Pancreas (tissue), 10 donors: ENCODE measurements around the gene SCN9A. TPM values are rescaled to one million over a fixed set of nuclear protein-coding genes. Genes with fewer than 3 reads are reported as not detected.
A peak's percentile ranks its signal among the peaks of the same experiment; 100 is the strongest.

Source experiments
- ATAC-seq, 4 donors: fragments of 200-7000 bp; cut with Tn5 transposase; one replicate each; pipeline versions ENCODE4 v1.8.0 to v1.9.1; 2020; ENCODE audit warnings: mild to moderate bottlenecking in 4 of 4, moderate library complexity in 4 of 4
- DNase-seq, 6 donors: peaks; one replicate each; pipeline ENCODE4 v3.0.0-alpha.2; 2020
- FAIRE-seq: peaks from 2 replicates; lab custom pipeline; 2012; peaks lifted over from hg19 to GRCh38; lab: Jason Lieb, UNC
- H3K27ac ChIP-seq, 4 donors: fragments of 200-600 bp; sonication (generic); 1 replicate in 3 of 4; 2 replicates in 1 of 4; pipeline versions ENCODE4 v1.5.0 to v1.8.0; 2020
- H3K27me3 ChIP-seq, 4 donors: fragments of 200-600 bp; one replicate each; pipeline ENCODE4 v1.8.0; 2021
- H3K36me3 ChIP-seq, 3 donors: fragments of 200-600 bp; sonication (generic) in 1 of 3; one replicate each; pipeline versions ENCODE4 v1.5.0 to v1.8.0; 2020 to 2021
- H3K4me1 ChIP-seq, 3 donors: fragments of 200-600 bp; one replicate each; pipeline ENCODE4 v1.8.0; 2021
- H3K4me3 ChIP-seq, 4 donors: fragments of 200-600 bp; sonication (generic) in 2 of 4; one replicate each; pipeline versions ENCODE4 v1.5.0 to v1.8.0; 2020 to 2021
- H3K9me3 ChIP-seq, 4 donors: fragments of 200-600 bp; one replicate each; pipeline ENCODE4 v1.8.0; 2021
- WGBS, 2 donors: extraction: QIAGEN DNeasy Blood & Tissue Kit; methylation state at CpG; one replicate each; pipeline ENCODE4 v1.1.7; 2013; 5-methylcytosine and 5-hydroxymethylcytosine counted together
- intact Hi-C, 3 donors: fragments of 100-400 bp; cut with DNase I; formaldehyde crosslinking; loops; one replicate each; pipeline versions ENCODE4 v1.11.1 to v1.14.2; 2022
- polyA plus RNA-seq, 2 donors: library from polyadenylated mRNA; stranded (reverse); fragments of 200-250 nt; gene quantifications; one replicate each; pipeline ENCODE4 v1.2.3, GENCODE V29; 2013
- total RNA-seq, 6 donors: library from RNA; stranded (reverse); fragmentation: NEBNext Ultra II Directional in 4 of 6; extraction: Animal tissue kit (Norgen Biotek cat#: 25700) in 4 of 6; gene quantifications; one replicate each; pipeline versions ENCODE4 v1.2.1 to v1.2.4, GENCODE V29; 2021 to 2023
- TF ChIP-seq, protein P1 (sequence below), 4 donors: fragments of 200-600 bp; sonication (generic) in 3 of 4; IDR thresholded peaks; one replicate each; pipeline versions ENCODE4 v1.5.0 to v1.8.0; 2021; ENCODE audit warnings: antibody characterized with exemption in 4 of 4
- donor health status: healthy with polysubstance abuse.
- donor health status: DM: no; HTN: no; CAD: no; lungs with moderate emphysema.
- donor health status: DM: no; HTN: no; CAD: no.
- donor health status: control.
- donor health status: control.
- donor health status: Bipolar disorder and iron deficiency.
- donor health status: DM: yes; HTN: yes; CAD: no.
- donor health status: DM: no; HTN: no; CAD: no.
- donor health status: DM: no; HTN: no; CAD: no.
- donor health status: DM: yes; HTN: yes; CAD: no.

Gene SCN9A
- total and polyA plus RNA-seq, 8 donors = 1.6 to 20.5 (median 3.1) TPM

GRCh38 chr2:166256896-166257295 lies 118.8 kb downstream of the SCN9A start:
- no peaks in the 10 kb centered on the region for H3K36me3 ChIP-seq
- TF ChIP-seq, protein P1, sequence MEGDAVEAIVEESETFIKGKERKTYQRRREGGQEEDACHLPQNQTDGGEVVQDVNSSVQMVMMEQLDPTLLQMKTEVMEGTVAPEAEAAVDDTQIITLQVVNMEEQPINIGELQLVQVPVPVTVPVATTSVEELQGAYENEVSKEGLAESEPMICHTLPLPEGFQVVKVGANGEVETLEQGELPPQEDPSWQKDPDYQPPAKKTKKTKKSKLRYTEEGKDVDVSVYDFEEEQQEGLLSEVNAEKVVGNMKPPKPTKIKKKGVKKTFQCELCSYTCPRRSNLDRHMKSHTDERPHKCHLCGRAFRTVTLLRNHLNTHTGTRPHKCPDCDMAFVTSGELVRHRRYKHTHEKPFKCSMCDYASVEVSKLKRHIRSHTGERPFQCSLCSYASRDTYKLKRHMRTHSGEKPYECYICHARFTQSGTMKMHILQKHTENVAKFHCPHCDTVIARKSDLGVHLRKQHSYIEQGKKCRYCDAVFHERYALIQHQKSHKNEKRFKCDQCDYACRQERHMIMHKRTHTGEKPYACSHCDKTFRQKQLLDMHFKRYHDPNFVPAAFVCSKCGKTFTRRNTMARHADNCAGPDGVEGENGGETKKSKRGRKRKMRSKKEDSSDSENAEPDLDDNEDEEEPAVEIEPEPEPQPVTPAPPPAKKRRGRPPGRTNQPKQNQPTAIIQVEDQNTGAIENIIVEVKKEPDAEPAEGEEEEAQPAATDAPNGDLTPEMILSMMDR (IDR thresholded peaks at IDR 0.05) = no peak
- WGBS, 2 donors = 69 to 87% methylated on average over 1 of the region's 1 CpG
- no peak overlapping the region for H3K4me3 ChIP-seq
- no peak for FAIRE-seq
- no peaks in the 10 kb centered on the region for H3K9me3 ChIP-seq
- H3K27ac ChIP-seq = no peak overlapping the region
- H3K27me3 ChIP-seq = no peaks in the 10 kb centered on the region
- intact Hi-C loops = no loop called here
- ATAC-seq = no peak
- DNase-seq = no peak
- H3K4me1 ChIP-seq = no peaks in the 10 kb centered on the region

- H3K4me1 ChIP-seq = no peaks in the 10 kb centered on the region
- no peaks in the 10 kb centered on the region for H3K36me3 ChIP-seq
- intact Hi-C loops = no loop called here
- no peak overlapping the region for H3K27ac ChIP-seq
- DNase-seq (no peak), FAIRE-seq (no peak), ATAC-seq (no peak)
- WGBS, 2 donors = 43 to 64% methylated on average over 1 of the region's 1 CpG
- H3K4me3 ChIP-seq = no peak overlapping the region
- no peaks in the 10 kb centered on the region for H3K9me3 ChIP-seq
- TF ChIP-seq, protein P1 (IDR thresholded peaks at IDR 0.05) = no peak
- H3K27me3 ChIP-seq = no peaks in the 10 kb centered on the region
Measured at GRCh38 chr2:166249318-166249717, 126.4 kb downstream of the SCN9A start.

DNA sequence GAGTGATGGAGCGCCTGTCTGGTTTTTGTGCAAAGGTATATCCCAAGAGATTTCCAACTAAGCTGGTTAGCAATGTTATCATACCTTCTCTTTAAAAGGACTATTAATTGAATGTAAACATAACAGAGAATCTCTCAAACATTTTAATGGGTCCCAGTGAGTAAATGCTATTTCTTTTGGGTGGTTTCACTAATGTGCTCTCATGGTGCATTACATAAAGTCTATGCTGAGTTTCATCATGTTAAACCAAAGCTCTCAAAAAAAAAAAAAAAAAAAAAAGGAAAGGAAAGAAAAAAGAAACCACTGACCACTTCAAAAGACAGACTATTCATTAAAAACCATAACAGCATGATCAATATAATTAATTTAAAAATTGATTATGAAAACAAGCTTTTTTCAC lies 128.8 kb downstream of the SCN9A start:
- WGBS, 2 donors = 97 to 98% methylated on average over 1 of the region's 1 CpG

DNA sequence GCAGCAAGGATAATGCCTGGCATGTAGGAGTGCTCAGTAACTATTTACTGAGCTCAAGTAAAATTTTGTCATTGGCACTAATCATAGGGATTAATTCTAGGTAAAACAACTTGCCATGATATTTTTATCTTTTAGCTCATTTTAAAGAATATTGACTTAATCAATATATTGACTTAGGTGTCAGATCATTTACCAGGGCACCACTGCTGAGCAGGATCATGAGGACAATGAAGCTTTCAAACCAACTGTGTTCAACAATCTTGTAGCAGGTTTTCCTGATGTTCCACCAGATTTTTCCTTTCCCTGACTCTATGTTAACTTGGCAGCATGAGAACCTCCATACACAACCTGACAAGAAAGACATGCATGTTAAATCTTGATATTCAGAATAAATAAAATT lies 133.4 kb downstream of the SCN9A start:
- intact Hi-C loops = no loop called here
- FAIRE-seq (no peak), ATAC-seq (no peak), DNase-seq (no peak)
- Histone ChIP-seq H3K4me1 (no peaks in the 10 kb centered on the region), H3K36me3 (no peaks in the 10 kb centered on the region), H3K4me3 (no peak overlapping the region), H3K27ac (no peak overlapping the region), H3K9me3 (no peaks in the 10 kb centered on the region), H3K27me3 (no peaks in the 10 kb centered on the region)
- TF ChIP-seq, protein P1 (IDR thresholded peaks at IDR 0.05) = no peak

More for the DNA sequence above, 128.8 kb downstream of the SCN9A start:
- FAIRE-seq = no peak
- peak in 1 of 4 donors; percentile 32 for ATAC-seq
- intact Hi-C loops = no loop called here
- TF ChIP-seq, protein P1 (IDR thresholded peaks at IDR 0.05) = no peak
- H3K27me3 ChIP-seq = no peaks in the 10 kb centered on the region
- DNase-seq = no peak
- no peak overlapping the region for H3K27ac ChIP-seq
- no peak overlapping the region for H3K4me3 ChIP-seq
- H3K9me3 ChIP-seq = no peaks in the 10 kb centered on the region
- no peaks in the 10 kb centered on the region for H3K36me3 ChIP-seq
- H3K4me1 ChIP-seq = no peaks in the 10 kb centered on the region

GRCh38 chr2:166240387-166241313 lies 135.1 kb downstream of the SCN9A start:
- Histone ChIP-seq H3K4me3 (no peak overlapping the region), H3K36me3 (no peaks in the 10 kb centered on the region), H3K9me3 (no peaks in the 10 kb centered on the region), H3K27ac (no peak overlapping the region), H3K4me1 (no peaks in the 10 kb centered on the region), H3K27me3 (no peaks in the 10 kb centered on the region)
- ATAC-seq (no peak), FAIRE-seq (no peak), DNase-seq (no peak)
- TF ChIP-seq, protein P1 (IDR thresholded peaks at IDR 0.05) = no peak
- 100% methylated on average over 1 of the region's 1 CpG for WGBS, 2 donors
- intact Hi-C loops = no loop called here
